GM18505 (cell line): Measurements from ENCODE around the gene RHEBL1.
"Not testable (repeated sequence)": the region's sequence is repeated elsewhere in the genome, so short reads cannot be mapped to it uniquely, and the experiment has no call there.

Experiments
- ATAC-seq: cut with Tn5 transposase; IDR thresholded peaks from one replicate; pipeline ENCODE4 v1.9.1; 2021; ENCODE audit not compliant: unreplicated experiment
- POLR2A ChIP-seq: IDR thresholded peaks from 4 replicates; pipeline ENCODE4 v1.6.1; 2011; ENCODE audit warnings: borderline replicate concordance; ENCODE audit not compliant: insufficient read depth, insufficient read length; ENCODE audit errors: extremely low read depth

Gene RHEBL1

DNA sequence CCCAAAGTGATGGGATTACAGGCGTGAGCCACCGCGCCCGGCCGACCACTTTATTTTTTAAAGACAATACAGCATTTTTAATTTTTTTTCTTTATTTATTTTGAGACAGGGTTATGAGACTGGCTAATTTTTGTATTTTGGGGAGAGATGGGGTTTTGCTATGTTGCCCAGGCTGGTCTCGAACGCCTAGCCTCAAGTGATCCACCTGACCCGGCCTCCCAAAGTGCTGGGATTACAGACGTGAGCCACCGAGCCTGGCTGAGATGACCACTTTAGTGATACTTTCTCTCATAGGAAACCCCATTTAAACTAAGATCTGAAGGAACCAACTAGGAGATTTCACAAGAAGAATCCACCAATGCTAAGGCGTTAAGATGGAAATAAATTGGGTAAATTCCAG is 1.2 kb upstream of the RHEBL1 start:
- TF ChIP-seq POLR2A = no peak
- ATAC-seq = no peak

- ATAC-seq = peak; percentile 1
- TF ChIP-seq POLR2A = no peak
Observed at GRCh38 chr12:49068879-49069506, 786 bp downstream of the RHEBL1 start.

DNA sequence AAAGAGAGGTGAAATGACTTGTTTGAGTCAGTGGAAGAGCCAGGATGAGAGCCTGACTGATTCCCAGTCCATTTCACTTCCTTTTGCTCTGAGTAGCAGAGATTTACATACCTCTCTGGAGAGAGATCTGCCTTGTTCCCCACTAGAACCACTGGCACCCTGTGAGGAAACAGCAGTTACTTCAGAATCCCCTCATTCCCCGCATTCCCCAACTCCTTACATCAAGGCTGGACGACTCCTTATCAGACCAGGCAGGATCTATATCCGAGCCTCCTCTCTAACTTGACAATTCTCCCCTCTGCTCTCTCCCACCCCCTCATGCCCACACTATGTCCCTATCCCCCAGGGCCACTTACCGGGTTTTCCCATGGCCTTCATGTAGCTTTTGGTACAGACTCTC is 3.7 kb downstream of the RHEBL1 start:
- ATAC-seq = no peak
- TF ChIP-seq POLR2A = no peak

GRCh38 chr12:49064767-49065152 is 5.0 kb downstream of the RHEBL1 start:
- ATAC-seq = no peak
- TF ChIP-seq POLR2A = no peak

- not testable (repeated sequence) for ATAC-seq
Observed at GRCh38 chr12:49061916-49062315, 7.9 kb downstream of the RHEBL1 start.

- TF ChIP-seq POLR2A = no peak
- ATAC-seq = no peak
Observed at GRCh38 chr12:49061157-49061650, 8.6 kb downstream of the RHEBL1 start.

DNA sequence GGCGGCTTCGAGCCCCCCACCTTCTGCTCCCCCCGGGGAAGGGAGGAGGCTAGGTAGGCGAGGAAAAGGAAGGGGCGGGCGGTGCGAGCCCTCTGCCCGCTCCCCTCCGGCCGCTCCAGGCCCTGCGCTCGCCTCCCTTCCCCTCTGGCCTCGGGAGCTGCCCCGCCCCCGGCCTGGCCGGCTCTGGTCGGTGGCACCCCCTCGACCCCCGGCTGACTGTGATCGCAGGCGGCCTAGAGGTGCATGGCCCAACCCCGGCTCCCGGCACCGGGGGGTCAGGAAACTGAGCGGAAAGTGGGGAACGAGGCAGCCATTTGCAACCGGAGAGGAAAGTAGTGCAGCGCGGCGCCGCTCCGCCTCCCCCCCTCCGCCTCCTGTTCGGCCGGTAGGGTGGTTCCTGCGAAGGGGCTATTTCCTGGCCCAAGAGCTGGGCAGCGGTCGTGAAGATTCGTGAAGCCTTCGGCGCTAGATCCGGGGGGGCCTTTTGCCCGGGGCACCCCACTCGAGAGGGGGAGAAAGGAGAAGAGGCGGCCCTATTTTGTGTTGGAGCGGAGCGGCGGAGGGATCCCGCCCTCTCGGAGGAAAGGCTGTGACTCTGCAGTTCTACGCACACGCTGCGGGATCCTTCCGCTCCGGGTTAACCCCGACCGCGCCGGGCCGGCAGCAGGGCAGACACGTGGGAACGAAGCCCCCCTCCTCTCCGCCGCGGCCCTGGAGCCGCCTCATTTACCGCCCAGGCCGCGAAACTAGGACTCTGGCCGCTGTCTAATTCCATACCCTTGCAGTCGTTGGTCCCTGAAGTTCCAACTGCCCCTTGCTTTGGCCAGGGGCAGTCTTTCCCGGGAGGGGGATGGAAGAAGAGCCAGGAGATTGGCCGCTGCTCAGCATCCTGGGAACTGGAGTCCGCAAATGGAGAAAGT is 9.3 kb downstream of the RHEBL1 start, which contains the start of gene KMT2D:
TSS of gene KMT2D (minus strand) at position 558 of the 920 bp plus-strand sequence. CDS start 5,470 bp downstream, outside the sequence.
- ATAC-seq = peak; percentile 48
- TF ChIP-seq POLR2A = peak; percentile 61

DNA sequence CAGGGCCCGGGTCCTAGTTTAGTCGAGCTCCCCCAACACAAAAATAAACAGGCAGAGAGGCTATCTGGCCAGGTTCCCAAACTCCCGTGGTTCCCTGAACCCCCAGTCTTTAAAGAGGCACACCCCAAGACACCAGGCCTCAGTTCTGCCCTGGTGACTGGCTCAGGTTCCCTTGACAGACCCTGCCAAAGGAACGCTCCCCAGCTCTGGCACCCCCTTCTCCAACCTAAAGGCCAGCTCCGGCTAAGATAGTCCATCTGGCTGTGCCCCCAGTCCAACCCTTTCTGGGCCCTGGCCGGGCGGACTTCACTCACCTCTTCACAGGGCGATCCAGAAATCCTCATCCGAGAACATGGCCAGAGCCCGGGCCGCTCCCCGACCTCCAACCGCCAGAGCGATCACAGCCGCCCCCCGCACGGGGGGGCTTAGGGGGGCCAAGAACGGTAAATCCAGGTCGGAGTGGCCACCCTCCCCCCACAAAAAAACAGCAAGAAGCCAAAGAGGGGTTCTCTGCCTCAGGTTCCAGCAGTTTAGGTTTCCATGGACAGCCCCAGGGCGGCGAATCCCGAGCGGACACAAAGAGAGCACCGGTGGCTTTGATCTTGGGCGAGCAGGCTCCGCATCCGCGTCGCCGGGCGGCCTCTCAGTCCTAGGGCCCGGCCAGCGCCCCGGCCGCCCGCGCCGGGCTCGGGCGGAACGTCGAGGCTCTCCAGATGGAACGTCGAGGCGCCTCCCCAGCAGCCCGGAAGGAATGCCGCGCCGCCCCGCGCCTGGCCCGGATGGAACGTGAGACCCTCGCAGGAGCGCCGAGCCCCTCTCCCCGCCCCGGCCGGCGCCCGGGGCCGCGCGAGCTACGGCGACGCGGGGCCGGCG is 10.2 kb downstream of the RHEBL1 start:
- TF ChIP-seq POLR2A = no peak
- ATAC-seq = peak; percentile 13

DNA sequence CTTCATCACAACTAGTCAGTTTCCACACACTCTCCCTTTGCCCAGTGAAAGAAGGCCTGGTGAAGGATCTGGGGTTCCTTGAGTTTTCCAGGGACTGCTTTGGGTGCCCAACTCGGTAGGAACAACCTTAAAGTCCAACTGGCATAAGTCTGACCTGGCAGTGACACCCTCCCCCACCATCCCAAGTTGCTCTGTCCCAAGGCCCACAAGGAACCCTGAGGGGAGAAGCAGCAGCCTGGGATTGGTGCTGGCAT is 10.8 kb downstream of the RHEBL1 start:
- no peak for ATAC-seq

GRCh38 chr12:49058366-49059044 is 11.3 kb downstream of the RHEBL1 start:
- no peak for ATAC-seq
- TF ChIP-seq POLR2A = no peak

More for the DNA sequence above, 10.8 kb downstream of the RHEBL1 start:
- TF ChIP-seq POLR2A = no peak

DNA sequence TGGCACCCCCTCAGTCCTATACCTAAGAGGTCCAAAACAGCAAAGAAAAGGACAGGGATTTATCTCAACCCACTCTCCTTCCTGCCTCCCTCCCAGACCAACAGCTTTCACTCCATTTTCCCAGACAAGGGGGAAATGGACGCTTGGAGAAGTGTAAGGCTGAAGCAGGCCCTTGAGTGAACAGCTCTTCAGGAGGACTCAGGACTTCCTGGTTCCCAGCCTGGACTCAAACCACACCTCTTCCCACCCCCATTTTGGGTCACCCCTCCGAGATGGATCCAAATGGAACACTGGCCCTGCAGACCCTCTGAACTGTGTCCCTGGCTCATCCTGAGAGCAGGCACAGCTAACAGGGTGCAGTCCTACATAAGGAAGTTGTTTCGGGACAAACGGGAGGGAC is 11.9 kb downstream of the RHEBL1 start:
- no peak for TF ChIP-seq POLR2A
- no peak for ATAC-seq

DNA sequence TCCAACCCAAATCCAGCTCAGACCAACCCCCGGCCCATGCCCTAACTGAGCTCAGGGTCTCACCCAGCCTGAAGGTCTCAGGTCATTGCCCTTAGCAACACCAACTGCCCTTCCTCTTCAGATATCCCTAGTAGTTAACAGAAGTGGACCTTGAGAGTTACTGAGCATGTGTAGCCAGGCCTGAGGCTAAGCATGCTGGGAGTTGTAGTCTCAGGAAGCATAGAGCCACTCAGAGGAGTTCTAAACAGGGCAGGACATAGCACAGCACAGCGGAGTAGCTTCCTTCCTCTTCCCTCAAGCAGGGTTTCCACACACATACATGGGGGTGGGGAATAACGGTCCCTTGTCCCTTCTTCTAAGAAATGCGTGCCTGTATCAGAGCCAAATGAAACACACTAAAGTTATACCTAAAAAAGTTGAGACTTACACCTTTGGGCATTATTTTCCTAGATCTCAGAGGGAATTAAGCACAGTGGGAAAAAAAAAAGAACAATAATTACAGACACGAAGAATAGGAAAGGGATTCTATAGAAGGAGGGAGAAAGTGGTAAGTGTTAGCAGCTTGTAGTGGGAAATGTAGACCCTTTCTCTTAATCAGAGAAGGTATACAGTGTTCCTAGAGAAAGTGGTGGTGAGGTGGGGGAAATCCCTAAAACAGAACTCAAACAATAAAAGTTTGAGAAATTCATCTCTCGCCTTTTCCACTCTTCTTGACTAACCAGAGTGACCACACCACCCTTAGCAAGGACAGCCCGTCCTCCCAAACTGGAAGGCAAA is 13.6 kb downstream of the RHEBL1 start:
- TF ChIP-seq POLR2A = no peak
- no peak for ATAC-seq

GRCh38 chr12:49055092-49055491 is 14.7 kb downstream of the RHEBL1 start:
- TF ChIP-seq POLR2A = no peak

DNA sequence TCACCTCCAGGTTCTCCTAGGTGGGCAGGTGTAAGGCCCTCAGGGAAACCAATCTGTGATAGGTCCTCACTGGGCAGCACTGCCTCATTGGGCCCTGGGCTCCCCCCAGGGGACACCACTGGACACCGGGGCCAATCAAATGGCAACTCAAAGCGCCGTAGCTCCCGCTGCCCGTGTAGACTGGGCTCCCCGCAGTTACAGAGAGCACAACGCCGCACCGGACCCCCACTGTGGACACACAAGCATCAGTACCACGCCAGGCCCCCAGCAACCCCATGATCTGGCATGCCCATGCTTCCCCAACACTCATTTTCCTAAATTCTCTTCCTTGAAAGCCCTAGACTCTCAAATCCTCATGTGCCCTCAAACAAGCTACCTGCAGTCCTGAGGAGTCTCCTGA is 15.3 kb downstream of the RHEBL1 start:
- ATAC-seq = no peak

More at GRCh38 chr12:49055092-49055491, 14.7 kb downstream of the RHEBL1 start:
- ATAC-seq = no peak

More for the DNA sequence above, 15.3 kb downstream of the RHEBL1 start:
- no peak for TF ChIP-seq POLR2A
